Left ventricle myocardium inferior (tissue), 1 donor: ENCODE measurements around the gene KIF17. TPM values are rescaled to one million over a fixed set of nuclear protein-coding genes. Genes with fewer than 3 reads are reported as not detected.
A peak's percentile ranks its signal among the peaks of the same experiment; 100 is the strongest.

Experiments
- DNase-seq: peaks from one replicate; pipeline ENCODE4 v3.0.0-alpha.2; 2020
- H3K27ac ChIP-seq: fragments of 200-600 bp; replicated peaks from 2 replicates; pipeline ENCODE4 v1.8.0; 2021
- H3K27me3 ChIP-seq: fragments of 200-600 bp; 2 replicates; pipeline ENCODE4 v1.8.0; 2021; ENCODE audit warnings: low read depth
- H3K36me3 ChIP-seq: fragments of 200-600 bp; 2 replicates; pipeline ENCODE4 v1.8.0; 2021
- H3K4me1 ChIP-seq: fragments of 200-600 bp; 2 replicates; pipeline ENCODE4 v1.8.0; 2021
- H3K4me3 ChIP-seq: fragments of 200-600 bp; 2 replicates; pipeline ENCODE4 v1.8.0; 2021; ENCODE audit warnings: mild to moderate bottlenecking, moderate library complexity
- H3K9me3 ChIP-seq: fragments of 200-600 bp; replicated peaks from 2 replicates; pipeline ENCODE4 v1.8.0; 2021
- intact Hi-C: fragments of 100-400 bp; cut with micrococcal nuclease; formaldehyde crosslinking; loops from one replicate; pipeline ENCODE4 v1.11.0; 2022
- total RNA-seq: library from RNA; stranded (reverse); fragmentation: NEBNext Ultra II Directional; extraction: Animal tissue kit (Norgen Biotek cat#: 25700); gene quantifications from one replicate; pipeline ENCODE4 v1.2.1, GENCODE V29; 2021
- TF ChIP-seq, protein P1 (sequence below): fragments of 200-600 bp; IDR thresholded peaks from 2 replicates; pipeline ENCODE4 v1.8.0; 2021; ENCODE audit warnings: antibody characterized with exemption, mild to moderate bottlenecking, borderline replicate concordance
- donor health status: DM: no; HTN: yes; CAD: no; lungs with severe emphysema.

KIF17 gene
- total RNA-seq, 1 donor from 2014 or later, result 4.6 TPM

DNA sequence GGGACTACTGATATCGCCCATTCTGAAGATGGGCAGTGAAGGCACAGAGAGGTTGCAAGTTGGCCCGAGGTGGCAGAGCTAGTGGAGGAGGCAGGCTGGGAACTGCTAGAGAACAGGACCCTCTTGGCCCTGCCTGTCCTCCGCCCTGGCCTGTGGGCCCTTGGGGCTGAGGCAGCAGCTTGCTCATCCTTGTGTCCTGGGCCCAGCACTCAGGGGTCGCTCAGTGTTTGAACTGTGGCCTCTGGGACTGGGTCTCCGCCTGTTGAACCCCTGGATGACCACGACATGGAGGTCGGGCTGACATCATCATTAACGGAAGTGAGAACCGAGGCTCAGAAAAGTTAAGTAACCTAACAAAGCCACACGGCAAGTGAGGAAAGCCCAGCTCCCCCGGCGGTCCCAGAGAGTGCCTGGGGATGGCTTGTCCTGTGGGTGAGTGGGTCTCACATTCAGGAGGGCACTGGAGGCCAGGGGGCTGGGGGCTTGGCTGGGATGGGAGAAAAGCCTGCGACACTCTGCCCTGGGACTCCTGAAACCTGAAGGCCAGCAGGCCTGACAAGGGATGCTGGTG lies 33.7 kb downstream of the KIF17 start:
- peak overlapping the region; percentile 67 for H3K4me3 ChIP-seq
- intact Hi-C loops, result no loop called here
- no peak for DNase-seq
- peaks cover 48% of the 10 kb centered on the region for H3K4me1 ChIP-seq
- H3K36me3 ChIP-seq, result no peaks in the 10 kb centered on the region
- H3K27me3 ChIP-seq, result no peaks in the 10 kb centered on the region
- H3K27ac ChIP-seq, result peak overlapping the region; percentile 94
- H3K9me3 ChIP-seq, result no peaks in the 10 kb centered on the region
- TF ChIP-seq, protein P1, sequence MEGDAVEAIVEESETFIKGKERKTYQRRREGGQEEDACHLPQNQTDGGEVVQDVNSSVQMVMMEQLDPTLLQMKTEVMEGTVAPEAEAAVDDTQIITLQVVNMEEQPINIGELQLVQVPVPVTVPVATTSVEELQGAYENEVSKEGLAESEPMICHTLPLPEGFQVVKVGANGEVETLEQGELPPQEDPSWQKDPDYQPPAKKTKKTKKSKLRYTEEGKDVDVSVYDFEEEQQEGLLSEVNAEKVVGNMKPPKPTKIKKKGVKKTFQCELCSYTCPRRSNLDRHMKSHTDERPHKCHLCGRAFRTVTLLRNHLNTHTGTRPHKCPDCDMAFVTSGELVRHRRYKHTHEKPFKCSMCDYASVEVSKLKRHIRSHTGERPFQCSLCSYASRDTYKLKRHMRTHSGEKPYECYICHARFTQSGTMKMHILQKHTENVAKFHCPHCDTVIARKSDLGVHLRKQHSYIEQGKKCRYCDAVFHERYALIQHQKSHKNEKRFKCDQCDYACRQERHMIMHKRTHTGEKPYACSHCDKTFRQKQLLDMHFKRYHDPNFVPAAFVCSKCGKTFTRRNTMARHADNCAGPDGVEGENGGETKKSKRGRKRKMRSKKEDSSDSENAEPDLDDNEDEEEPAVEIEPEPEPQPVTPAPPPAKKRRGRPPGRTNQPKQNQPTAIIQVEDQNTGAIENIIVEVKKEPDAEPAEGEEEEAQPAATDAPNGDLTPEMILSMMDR, result no peak

- Histone ChIP-seq H3K27me3 (no peaks in the 10 kb centered on the region), H3K9me3 (no peaks in the 10 kb centered on the region), H3K4me3 (peak overlapping the region; percentile 67), H3K27ac (peak overlapping the region; percentile 94), H3K4me1 (peaks cover 48% of the 10 kb centered on the region), H3K36me3 (no peaks in the 10 kb centered on the region)
- TF ChIP-seq, protein P1, result no peak
- intact Hi-C loops, result no loop called here
- DNase-seq, result no peak
These were observed 34.2 kb downstream of the KIF17 start for GRCh38 chr1:20683614-20684013.

GRCh38 chr1:20682571-20683236 lies 35.1 kb downstream of the KIF17 start:
- intact Hi-C loops, result no loop called here
- Histone ChIP-seq H3K4me3 (peak overlapping the region; percentile 67), H3K27me3 (no peaks in the 10 kb centered on the region), H3K9me3 (no peaks in the 10 kb centered on the region), H3K4me1 (peaks cover 48% of the 10 kb centered on the region), H3K27ac (peak overlapping the region; percentile 94), H3K36me3 (no peaks in the 10 kb centered on the region)
- DNase-seq, result peak; percentile 38
- TF ChIP-seq, protein P1, result no peak

- TF ChIP-seq, protein P1, result no peak
These were observed 35.8 kb downstream of the KIF17 start for GRCh38 chr1:20681999-20682398.

DNA sequence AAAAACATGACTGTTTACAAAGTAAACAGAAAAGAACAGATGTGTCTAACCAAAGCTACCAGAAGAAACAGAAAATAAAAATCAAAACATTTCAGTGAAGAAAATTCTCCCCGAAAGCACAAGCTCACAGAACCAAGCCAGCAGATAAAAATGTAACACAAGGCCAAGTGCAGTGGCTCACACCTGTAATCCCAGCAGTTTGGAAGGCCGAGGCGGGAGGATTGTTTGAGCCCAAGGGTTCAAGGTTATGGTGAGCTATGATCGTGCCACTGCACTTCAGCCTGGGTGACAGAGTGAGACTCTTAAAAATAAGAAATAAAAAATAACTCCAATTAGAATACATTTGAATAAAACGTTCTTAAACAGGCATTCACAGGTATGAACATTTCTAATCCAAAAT lies 37.5 kb downstream of the KIF17 start:
- Histone ChIP-seq H3K4me3 (no peak overlapping the region), H3K4me1 (peaks cover 35% of the 10 kb centered on the region), H3K27ac (no peak overlapping the region), H3K27me3 (no peaks in the 10 kb centered on the region), H3K9me3 (no peaks in the 10 kb centered on the region), H3K36me3 (no peaks in the 10 kb centered on the region)
- intact Hi-C loops, result no loop called here
- TF ChIP-seq, protein P1, result no peak
- DNase-seq, result no peak

More at GRCh38 chr1:20681999-20682398, 35.8 kb downstream of the KIF17 start:
- H3K27ac ChIP-seq, result peak overlapping the region; percentile 94
- peaks cover 48% of the 10 kb centered on the region for H3K4me1 ChIP-seq
- H3K4me3 ChIP-seq, result peak overlapping the region; percentile 67
- no peaks in the 10 kb centered on the region for H3K36me3 ChIP-seq
- H3K27me3 ChIP-seq, result no peaks in the 10 kb centered on the region
- intact Hi-C loops, result no loop called here
- no peak for DNase-seq
- H3K9me3 ChIP-seq, result no peaks in the 10 kb centered on the region
